Renal cortex interstitium (tissue), 11 donors: ENCODE measurements around the gene MIDN. TPM values are rescaled to one million over a fixed set of nuclear protein-coding genes. Genes with fewer than 3 reads are reported as not detected.

Experiments
- DNase-seq, 11 donors: peaks; one replicate each; pipeline ENCODE4 v3.0.0-alpha.2; 2013; ENCODE audit warnings: low read depth in 9 of 11, low spot score in 4 of 11; ENCODE audit errors: extremely low read depth in 1 of 11
- polyA plus RNA-seq, 3 donors: library from polyadenylated mRNA; unstranded; fragments of 120-200 nt; gene quantifications; one replicate each; pipeline ENCODE4 v1.2.1, GENCODE V29; 2013; ENCODE audit not compliant: insufficient read length in 3 of 3

MIDN gene
- polyA plus RNA-seq, 3 donors, result 42.1 to 70.7 (median 67.6) TPM

DNA sequence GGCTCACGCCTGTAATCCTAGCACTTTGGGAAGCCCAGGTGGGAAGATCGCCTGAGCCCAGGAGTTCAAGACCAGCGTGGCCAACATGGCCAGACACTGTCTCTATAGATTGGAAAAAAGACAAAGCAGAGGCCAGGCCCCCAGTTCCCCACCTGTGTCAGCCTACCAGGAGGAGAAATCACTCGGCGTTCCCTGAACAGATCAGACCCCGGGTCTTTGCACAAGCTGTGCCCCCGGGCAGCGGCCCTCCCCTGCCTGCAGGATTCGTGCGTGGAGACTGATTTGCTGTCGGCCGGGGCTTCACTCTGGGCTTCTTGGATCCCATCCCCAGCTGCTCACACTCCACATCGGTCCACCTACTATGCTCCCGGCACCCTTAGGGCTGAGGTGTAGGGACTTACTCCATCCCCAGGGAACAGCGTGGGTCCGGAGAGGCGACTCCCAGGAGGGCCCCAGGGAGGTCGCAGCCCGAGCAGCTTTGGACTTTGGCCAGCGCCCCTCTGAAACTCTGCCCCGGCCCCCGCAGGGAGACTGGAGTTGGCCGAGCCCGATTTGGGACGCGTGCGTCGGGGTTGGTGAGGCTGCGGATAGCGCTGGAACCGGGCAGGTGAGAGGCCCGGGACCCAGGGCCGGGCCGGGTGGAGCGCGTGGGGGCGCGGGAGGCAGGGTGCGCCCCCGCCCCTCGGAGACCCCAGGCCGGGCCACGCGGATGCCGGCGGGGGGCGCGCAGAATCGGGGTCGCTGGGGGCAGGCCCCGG, 36.8 kb downstream of the MIDN start:
- DNase-seq, result no peak

DNA sequence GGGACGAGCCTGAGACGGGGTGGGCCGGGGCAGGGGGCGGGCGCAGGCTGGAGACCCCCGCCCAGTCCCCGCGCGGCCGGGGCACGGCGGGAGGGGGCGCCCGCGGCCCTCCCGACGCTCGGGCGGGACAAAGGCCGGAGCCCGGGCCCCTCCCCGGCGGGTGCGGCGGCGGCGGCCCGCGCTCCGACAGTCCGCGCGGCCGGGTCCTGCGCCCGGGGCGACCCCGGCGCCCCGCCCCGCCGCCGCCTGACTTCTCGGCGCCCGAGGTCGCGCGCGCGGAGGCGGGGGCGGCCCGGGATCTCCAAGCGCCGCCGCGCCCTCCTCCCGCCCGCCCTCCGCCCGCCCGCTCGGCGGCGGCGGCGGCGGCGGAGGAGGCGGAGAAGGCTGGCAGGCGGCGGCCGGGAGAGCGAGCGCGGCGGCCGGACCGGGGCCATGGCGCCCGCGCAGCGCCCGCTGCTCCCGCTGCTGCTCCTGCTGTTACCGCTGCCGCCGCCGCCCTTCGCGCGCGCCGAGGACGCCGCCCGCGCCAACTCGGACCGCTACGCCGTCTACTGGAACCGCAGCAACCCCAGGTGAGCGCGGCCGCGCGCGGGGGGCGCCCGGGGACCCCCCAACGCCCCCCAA, 37.5 kb downstream of the MIDN start, which contains the start of gene EFNA2:
Gene EFNA2, plus strand, starts transcription at position 137 of the 624 bp plus-strand sequence. Its CDS starts 296 bp downstream, at position 433.
- no peak for DNase-seq

DNA sequence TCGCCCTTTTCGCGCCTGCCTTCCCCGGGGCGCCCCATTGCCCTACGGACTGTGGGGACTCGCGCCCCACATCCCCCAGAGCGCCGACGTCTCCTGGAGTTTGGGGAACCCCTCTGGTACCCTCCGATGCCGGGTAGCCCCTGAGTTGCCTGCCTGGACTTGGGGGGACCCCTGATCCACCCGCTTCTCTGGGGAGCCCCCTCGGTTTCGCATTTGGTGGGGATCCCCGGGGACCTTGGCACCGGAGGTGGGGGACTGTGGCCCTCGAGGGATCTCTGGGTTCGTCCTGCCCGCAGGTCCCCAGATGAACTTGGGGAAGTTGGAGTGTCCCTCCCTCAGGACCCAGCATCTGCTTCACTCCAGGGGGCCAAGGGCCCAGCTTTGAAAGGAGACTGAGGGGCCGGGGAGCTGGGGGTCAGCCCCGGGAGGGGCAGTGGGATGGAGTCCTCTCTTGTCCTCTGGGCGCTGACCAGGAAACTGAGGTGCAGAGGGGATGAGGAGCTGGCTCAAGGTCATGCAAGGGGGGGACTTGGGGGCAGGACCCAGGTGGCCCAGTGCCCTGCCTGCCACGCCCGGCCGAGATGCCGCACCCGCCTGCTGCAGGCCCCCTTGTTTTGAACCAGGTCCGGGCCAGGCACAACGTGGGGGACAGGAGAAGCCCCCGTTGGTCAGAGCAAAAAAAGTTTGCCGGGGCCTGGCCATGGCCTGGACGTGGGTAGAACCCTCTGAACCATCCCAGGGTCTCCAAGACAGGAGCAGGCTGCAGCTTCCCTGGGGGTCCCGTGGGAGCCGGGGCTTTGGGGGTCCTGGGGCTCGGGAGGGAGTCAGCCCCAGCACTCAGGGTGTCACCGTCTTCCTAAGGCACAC, 38.3 kb downstream of the MIDN start:
- DNase-seq, result no peak

DNA sequence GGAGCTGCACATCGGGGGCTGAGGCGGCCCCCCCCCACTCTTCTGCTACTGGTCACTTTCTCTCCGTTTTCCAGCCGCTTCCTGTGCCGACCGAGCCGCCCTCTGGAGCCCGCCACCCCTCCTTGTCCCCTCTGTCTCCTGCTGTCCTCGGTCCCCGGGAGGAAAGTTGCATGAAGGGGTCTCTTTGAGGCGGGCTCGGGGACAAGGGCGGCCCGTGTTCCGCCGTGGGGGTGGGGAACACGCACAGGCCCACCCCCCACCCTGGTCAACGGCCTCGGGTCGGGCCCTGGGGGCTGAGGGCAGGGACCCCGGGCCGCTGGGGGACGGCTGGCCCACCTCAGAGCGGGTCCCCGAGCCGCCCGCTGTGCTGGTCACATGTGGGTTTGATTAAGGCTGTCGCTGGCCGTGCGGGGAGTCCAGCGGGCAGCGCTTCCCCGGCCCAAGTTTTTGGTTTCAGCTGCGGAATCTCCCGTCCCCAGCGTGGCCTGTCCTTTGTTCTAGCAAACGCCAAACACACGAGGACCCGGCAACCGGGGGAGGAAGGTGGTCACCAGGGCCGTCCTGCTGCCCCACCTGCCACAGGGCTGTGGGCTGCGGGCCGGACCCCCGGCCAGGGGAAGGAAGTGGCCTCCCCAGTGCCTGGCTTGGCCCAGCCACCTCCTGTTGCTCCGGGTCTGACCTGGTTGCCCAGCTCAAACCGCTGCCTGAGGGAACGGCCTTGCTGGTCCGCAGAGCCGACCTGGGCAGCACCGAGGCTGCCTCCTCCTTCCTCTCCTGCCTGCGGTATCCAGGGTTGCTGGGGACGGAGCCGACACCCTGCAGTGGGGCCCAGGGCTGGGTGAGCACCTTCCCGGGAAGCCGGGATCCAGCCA, 39.2 kb downstream of the MIDN start:
- DNase-seq, result no peak

DNA sequence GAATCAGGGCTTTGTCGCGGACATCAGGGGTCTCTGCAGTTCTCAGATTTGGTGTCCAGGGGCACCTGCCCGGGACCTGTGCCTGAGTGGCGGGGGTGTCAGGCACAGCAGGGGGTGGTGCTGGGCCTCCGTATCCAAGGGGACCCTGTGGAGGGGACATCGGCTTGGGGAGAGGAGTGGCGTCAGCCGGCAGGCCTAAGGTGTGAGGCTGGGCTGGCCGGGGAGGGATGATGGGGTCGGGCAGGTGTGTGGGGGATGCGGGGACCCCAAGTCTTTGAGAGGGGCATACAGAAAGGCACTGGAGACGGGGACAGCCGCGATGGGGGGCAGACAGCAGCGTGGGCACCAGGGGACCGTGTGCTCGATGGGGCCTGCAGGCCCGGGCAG, 39.8 kb downstream of the MIDN start:
- no peak for DNase-seq

DNA sequence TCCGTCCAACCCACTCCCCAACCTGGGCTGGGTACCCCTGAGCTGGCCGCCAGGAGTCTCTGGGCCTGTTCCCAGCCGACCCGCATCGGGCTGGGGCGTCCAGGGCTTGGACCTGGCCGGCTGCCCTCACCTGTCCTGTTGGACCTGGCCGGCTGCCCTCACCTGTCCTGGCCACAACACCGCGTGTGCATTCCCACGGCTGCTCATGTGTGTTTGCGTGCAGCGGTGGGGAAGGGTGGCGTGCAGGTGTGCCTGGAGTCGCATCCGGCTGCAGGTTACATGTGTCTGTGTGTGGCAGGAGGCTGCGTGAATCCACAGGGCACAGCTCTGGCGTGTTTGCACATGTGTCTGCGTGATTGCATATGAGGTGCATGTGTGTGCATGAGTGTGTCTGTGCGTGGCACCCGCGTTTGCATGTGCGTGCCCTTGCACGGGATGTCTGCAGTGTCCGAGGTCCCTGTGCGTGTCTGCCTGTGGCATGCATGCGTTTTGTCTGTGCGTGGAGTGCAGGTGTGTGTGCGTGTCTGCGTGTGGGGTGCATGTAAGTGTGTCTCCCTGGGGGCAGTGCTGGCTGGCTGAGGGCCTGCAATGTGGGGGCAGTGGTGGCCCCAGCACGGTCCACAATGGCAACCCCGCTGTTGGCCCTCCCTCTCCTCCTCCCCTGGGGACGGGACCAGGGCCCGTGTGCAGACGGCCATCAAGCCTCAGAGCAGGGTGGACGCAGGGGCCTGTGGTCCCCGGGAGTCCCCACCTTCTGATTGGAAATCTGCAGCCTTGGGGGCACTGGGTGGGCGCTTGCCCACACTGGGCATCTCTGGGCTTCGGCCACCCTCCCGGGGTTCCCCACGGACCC, 40.7 kb downstream of the MIDN start:
- DNase-seq, result no peak

DNA sequence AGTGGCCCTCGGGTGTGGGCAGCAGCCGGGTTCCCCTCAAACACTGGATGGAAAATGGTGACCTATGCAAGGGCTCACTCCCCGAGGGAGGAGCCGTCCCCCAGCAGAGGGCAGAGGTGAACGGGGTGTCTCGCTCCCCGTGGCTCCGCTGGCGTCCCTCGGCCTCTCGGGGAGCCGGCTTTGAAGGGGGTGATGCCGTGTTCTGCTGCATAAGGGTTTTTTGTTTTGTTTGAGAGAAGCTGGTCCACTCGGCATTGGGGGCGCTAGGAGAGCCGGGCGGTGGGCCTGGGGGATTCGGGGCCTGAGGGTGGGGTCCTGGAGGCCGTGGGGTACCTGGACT, 41.3 kb downstream of the MIDN start:
- no peak for DNase-seq

DNA sequence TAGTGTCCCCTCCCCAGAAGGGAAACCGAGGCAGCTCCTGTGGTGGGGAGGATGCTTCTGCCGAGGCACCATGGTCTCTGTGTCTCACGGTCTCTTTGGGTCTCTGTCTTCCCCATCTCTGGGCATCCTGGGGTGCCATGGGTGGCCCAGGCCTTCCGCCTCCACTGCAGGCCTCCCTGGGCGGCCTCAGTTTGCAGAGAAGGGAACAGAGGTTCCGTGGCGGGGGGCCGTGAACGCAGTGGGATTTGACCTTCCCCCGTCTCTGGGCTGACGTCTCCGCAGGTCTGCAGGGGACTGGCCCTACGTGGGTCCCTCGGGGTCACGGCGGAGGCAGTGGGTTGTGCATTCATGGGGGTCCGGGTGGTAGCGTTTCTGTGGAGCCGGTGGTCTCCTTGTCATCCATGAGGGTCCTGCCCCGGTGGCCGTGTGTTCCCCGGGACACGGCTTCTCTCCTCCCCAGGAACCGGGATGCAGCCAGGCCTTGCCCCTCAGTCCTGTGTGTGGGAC, 41.9 kb downstream of the MIDN start:
- DNase-seq, result no peak

DNA sequence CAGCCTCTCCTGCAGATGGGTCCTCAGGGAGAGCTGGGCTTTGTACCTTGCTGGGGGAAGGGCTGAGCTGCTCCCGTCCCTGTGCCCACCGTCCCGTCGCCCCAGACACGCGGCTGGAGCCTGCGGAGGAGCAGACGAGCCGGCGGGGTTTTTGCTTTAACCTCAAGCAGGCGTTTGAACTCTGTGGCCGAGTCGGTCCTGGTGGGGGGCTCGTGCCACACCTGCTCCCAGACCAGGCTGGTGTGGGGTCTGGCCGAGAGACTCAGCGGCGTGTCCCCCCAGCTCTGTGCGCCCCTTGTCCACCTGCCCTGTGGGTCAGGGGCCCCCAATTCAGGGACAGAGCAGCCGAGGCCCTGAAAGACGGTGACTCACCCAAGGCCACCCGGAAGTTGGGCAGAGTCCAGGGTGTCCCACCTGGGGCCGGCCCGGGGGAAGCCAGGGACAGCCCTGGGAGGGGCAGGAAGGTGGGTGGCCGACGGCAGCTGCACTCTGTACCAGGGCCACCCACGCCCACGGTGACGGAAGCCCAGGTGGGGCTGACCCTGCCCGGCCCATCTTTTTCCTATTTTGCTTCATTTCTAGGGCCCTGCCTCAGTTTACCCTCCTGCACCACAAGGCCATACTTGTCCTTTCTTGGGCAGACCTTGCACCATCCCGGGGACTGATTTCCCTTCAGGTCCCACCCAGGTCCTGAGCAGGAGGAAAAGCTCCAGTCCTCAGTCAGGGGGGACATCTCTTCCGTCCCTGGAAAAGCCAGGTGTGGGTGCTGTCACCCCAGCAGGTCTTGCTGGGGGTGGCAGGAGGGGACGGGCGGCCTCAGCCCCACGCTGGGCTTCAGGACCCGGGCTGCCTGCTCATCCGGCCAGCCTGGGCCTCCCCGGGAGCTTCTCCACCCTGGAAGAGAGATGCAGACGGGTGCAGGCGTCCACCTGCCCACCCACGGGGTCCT, 42.6 kb downstream of the MIDN start:
- no peak for DNase-seq

DNA sequence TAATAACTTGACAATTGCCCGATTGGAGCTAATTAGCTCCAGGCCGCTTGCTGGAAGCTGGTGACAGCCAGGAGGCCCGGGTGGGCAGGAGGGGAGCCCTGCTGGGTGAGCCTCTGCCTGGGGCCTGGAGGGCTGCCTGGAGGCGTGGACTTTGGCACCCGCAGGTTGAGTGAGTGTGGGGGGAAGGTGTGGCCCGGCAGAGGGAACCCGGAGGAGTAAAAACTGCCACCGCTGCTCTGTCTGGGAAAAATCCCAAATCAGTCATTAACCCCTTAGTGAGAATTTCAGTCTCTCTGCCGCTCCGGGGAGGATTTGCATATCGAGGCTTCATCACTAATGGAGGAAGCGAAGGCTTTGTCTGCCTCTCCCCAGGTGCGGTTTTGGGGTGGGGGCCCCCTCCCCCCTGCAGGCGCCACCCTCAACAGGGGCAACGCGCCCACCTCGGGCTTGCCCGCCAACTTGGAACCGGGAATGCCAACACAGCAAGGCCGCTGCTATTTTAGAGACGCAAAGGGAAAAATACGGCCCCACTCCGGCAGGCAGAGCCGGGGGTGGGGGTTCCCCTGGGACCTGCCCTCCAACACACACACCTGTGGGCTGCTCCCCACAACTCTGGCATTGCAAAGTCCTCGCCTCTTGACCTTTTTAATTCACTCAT, 43.5 kb downstream of the MIDN start:
- DNase-seq, result no peak

DNA sequence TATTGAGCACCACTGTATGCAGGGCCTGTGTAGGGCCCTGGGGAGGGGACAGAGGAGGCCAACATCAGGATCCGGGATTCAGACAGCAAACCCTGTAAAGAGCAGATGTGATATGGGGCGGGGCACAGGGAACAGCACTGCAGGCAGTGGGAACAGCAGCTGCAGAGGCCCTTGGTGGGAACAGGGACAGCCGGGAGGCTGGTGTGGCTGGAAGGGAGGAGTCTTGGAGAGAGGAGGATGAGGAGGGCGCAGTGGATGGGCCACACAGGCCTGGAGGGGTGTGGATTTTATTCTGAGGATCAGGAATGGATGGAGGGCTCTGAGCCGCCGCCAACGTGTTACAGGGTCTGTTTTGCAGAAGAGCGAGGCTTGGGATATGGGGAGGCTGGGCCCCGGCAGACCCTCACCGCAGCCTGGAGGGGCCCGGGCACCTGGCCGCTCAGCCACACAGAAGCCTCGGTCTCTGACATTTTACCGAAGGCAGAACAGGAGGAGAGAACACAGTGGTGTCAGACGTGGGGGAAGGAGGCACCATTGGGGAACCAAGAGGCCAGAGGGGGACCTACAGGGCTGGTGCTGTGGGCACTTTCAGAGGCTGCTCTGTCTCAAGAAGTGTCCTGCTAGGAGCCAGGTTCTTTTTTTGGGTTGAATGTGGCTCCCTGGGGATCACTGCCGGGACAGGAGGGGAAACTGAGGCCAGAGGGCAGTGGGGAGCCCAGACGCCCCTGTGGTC, 44.2 kb downstream of the MIDN start:
- no peak for DNase-seq

DNA sequence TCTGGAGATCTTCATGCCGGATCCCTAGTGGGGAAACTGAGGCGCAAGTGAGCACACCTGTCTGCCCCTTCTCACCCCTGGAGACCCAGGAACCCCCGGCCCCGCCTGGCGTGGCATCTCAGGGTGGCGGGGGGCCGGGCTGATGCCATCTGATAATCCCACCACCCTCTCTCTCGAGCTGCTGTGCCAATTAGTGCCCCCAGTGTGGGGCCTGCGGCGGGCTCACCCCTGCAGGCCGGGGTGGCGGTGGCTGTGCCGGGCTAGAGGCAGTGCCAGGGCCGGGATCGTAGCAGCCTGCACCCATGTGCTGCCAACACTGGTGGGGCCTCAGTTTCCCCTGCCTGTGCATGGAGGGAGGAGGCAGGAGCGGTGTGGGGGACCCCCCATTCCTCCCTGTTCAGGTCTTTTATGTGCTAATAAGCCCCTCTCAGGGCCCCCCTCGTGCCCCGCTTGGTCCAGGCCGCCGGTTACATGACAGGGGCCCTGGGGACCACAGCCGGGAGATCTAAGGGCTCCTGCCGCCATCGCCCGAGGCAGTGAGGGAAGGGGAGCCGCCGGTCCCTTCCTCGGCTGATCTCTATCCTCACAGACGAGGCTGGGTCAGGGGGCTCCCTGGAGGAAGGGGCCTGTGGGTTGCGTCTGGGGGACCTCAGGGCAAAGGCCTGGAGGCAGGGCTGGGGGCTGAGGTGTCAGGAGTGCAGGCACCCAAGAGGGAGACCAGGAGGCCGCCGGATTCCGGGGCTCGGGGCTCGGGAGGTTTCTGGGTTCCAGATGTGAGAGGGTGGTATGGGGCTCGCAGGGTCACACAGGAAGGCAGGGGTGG, 45.6 kb downstream of the MIDN start:
- no peak for DNase-seq

DNA sequence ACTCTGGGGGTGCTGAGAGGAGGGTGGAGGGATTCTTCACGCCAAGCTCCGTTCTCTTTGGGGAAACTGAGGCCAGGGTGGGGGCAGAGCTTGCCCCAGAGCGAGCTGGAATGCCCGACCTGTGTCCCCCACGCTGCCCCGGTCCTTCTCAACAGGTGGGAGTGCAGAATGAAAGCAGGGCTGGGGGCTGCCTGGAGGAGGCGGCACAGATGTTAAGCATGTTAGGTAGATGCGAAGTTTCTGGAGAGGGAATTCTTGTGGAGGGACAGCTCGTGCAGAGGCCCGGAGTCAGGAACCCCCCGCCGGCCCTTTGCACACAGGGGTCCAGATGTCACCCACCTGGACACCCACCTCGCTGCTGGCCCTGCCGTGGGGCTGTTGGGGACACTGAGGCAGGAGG, 46.3 kb downstream of the MIDN start:
- DNase-seq, result no peak

DNA sequence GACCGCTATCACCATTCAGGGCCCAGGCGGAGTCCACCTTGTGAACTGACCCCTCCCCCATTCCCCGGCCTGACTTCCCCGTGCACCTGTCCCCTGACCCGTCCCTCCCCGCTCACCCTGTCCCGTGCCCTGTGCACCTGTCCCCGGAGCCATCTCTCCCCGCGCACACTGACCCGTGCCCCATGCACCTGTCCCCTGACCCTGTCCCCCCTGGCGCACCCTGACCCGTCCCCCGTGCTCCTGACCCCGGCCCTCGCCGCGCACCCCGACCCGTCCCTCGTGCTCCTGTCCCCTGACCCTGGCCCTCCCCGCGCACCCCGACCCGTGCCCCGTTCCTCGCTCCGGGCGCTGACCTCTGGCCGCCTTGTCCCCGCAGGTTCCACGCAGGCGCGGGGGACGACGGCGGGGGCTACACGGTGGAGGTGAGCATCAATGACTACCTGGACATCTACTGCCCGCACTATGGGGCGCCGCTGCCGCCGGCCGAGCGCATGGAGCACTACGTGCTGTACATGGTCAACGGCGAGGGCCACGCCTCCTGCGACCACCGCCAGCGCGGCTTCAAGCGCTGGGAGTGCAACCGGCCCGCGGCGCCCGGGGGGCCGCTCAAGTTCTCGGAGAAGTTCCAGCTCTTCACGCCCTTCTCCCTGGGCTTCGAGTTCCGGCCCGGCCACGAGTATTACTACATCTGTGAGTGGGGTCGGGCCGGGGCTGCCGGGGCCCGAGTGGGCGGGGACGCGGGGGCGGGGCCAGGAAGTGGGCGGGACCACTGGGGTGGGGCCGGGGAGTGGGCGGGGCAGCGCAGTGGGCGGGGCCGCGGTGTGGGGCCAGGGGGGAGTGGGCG, 47.0 kb downstream of the MIDN start:
- DNase-seq, result no peak
